C4-2B (cell line): ENCODE results near the gene OR4F17.
"Not testable (repeated sequence)": the region's sequence is repeated elsewhere in the genome, so short reads cannot be mapped to it uniquely, and the experiment has no call there.

Source experiments
- CTCF ChIP-seq: fragments of 450-650 bp; conservative IDR thresholded peaks from 2 replicates; pipeline ENCODE4 v1.5.1; 2017; ENCODE audit warnings: mild to moderate bottlenecking
- ZFX ChIP-seq: fragments of 450-650 bp; IDR thresholded peaks from 2 replicates; pipeline ENCODE4 v1.6.1; 2017

DNA sequence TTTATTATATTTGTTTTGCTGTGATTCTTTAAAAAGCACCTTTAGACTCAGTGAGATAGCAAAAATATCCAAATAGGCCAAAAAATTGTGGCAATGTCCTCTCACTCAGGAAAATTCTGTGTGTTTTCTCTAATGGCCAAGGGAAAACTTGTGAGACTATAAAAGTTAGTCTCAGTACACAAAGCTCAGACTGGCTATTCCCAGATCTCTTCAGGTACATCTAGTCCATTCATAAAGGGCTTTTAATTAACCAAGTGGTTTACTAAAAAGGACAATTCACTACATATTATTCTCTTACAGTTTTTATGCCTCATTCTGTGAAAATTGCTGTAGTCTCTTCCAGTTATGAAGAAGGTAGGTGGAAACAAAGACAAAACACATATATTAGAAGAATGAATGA, at the start of gene OR4F17:
- TF ChIP-seq CTCF, ZFX: not testable (repeated sequence)
